Midbrain (tissue), 1 donor: ENCODE measurements around the gene HDAC4.
A peak's percentile ranks its signal among the peaks of the same experiment; 100 is the strongest.

Experiments
- DNase-seq: peaks from one replicate; lab custom pipeline; 2025; lab: John Stamatoyannopoulos, UW

The HDAC4 gene

DNA sequence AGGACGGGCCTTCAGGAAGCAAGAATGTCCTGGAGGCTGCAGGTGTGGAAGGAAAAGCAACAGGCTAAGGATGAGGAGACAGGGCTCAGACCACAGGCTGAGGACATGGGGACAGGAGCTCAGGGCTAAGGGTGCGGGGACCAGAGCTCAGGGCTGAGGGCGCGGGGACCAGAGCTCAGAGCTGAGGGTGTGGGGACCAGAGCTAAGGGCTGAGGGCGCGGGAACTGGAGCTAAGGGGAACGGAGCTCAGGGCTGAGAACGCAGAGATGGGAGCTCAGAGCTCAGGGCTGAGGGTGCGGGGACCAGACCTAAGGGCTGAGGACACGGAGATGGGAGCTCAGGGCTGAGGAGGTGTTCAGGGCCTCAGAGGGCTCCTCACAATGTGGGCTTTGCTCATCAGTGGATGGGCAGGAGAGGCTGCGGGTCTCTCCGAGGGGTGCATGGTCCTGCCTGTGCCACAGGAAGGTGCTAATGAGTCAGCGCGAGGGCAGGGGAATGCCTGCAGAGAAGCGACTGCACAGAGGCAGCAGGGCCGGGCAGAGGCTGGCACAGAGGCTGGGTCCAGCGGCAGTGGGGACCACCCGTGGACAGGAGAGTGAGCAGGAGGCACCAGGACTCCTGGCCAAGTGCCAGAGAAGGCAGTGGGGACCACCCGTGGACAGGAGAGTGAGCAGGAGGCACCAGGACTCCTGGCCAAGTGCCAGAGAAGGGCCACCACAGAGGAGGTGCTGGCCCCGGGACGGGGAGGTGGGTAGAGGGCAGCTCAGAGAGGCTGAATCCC is 281.3 kb downstream of the HDAC4 start:
- DNase-seq = no peak

DNA sequence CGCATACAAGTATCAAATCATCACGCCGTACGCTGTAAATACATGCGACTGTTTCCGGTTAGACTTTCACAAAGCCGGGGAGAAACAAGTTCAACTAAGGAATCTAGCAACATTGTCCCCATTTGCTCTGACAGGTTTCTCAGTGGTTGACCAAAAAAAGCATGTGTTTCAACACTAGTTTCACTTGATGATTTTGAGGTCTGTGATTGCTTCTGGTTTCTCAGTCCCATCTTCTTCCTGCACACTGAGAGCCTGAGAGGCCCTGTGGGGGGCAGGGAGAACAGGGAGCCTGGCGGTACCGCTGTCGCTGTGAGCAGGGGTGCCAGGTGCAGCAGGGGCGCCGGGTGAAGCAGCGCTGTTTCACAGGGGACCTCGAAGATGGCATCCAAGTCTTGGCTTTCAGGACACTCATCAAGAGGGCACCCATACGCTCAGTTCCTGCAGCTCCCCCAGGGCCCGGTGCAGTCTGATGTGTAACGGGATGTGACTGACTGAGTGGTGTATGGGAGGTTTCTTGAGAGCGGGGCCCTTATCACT is 282.1 kb downstream of the HDAC4 start:
- DNase-seq = no peak

DNA sequence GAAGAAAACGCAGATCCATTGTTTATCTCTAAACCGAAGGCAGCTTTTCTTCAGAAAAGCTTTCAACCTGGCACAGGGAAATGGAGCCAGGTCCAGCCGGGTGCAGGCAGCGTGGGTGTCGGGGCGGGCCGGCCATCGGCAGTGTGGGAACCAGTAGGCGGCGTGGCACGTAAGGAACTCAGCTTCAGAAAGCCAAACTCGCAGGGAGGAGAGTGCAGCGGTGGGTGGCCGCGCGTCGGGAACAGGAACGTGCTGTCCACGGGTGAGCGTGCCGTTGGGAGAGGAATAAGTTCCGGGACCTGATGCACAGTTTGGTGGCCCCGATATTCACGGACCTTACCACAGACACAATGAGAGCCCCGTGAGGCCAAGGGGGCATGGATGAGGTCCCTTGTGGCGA is 282.6 kb downstream of the HDAC4 start:
- DNase-seq = no peak

DNA sequence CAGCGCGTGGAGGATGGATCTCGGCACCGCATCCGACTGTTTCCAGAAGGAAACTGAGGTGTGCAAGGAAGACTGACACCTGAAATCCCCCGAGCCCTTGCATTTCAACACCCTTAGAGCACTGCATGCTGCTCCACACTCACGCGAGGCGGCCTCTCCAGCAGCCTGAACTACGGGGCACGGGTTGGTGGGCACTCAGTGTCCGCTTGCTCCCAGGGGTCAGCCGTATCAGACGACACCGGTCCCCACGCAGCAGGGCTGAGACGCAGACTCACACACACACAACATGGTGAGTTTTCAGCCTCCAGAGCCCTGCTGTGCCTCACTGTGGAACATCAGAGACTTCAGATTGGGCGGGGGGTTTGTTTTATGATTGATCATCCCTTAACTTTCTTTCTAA is 283.0 kb downstream of the HDAC4 start:
- DNase-seq = no peak

GRCh38 chr2:239116456-239117246 is 284.2 kb downstream of the HDAC4 start:
- DNase-seq = no peak

DNA sequence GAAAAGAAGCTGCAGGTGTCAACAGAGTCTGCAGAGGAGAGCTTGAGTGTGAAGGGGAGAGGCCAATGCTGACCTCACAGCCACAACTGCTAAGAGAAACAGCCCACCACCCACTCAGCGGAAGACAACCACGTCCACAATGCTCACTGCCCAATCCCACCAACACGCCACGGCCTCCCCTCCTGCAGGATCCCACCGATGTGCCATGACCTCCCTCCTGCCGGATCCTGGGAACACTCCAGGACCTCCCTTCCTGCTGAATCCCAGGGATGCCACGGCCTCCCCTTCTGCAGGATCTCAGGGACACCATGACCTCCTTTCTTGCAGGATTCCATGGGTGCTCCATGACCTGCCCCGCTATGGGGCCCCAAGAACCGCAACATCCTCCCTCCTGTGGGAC is 285.2 kb downstream of the HDAC4 start:
- no peak for DNase-seq

DNA sequence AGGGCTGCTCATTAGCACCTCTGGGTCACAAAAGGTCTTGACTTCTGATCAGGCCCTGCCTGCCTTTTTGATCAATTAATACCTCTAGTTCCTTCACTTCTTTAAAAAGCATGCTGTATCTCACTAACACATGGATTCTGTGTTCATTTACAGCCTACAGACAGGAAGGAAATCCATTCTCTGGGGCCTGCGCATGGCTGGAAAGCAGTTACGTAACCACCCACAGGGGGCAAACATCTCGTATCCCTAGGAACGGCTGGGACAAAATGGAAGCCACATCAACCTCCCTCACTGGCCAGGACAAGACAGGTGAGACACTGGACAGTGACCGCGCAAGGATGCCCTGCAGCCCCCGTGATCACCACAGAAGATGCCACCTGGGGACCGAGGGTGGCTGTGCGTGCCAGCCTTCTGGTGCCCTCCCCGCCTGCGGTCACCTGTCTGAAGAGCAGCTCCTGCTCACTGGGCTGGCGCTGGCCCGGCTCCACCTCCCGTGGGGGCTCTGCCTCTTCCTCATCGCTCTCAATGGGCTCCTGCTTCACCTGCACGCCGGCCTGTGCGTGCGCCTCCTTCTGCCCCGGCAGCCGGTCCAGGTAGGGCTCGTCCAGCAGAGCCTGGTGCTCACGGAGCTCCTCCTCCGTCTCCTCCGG is 286.1 kb downstream of the HDAC4 start:
- no peak for DNase-seq

GRCh38 chr2:239114119-239114581 is 286.7 kb downstream of the HDAC4 start:
- DNase-seq = no peak

- no peak for DNase-seq
Measured at GRCh38 chr2:239113615-239114014, 287.2 kb downstream of the HDAC4 start.

- no peak for DNase-seq
Measured at GRCh38 chr2:239113171-239113570, 287.6 kb downstream of the HDAC4 start.

- DNase-seq = no peak
Measured at GRCh38 chr2:239112127-239112774, 288.6 kb downstream of the HDAC4 start.

- no peak for DNase-seq
Measured at GRCh38 chr2:239111401-239112100, 289.3 kb downstream of the HDAC4 start.

DNA sequence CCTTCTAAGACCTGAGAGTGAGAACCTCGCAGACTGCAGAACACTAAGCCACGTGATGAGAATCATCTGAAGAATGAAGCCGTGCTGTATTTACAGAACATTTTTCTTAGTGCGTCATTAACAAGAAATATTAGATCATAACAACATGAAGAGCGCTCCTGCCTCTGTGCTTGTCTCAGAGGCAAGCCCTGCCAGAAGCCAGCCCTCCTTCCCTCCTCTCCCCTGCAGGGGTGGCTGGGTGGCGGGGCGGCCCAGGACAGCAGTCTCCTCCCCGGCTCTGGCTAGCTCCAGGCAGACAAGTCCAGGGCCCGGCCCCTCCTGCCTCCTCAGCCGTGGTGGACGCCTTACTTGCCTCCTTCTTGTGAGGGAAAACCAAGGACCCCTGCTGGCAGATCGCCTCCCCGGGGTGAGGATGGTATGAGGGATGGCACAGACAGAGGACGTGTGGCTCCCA is 290.2 kb downstream of the HDAC4 start:
- no peak for DNase-seq

DNA sequence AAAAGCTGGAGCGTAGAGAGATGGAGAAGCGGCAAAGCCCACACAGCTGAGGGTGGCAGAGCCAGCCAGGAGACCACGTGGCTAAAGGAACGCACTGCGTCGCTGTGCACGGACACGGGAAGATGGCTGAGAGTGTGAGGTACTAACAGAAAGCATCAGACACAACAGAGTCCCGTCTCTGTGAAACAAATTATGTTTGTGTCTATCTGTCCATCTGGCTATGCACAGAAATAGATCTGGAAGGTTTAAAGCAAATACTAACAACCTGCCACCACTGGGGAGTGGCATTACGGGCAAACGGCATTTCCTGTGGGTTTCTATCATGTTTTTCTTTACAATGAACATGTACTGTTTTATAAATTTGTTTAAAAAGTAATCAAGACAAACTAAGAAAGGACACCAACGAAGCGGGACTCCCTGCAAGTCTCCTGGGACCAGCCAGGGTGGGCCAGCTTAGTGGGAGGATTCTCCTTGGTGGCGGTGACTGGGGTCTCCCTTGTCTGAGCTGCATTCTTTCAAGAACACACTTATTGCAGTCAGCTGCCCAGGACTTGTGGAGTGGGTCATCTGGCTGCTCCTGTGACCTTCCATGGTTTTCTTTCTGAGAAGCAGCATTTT is 290.8 kb downstream of the HDAC4 start:
- DNase-seq = no peak

- no peak for DNase-seq
Measured at GRCh38 chr2:239109041-239109927, 291.5 kb downstream of the HDAC4 start.

- no peak for DNase-seq
Measured at GRCh38 chr2:239108459-239108858, 292.4 kb downstream of the HDAC4 start.

DNA sequence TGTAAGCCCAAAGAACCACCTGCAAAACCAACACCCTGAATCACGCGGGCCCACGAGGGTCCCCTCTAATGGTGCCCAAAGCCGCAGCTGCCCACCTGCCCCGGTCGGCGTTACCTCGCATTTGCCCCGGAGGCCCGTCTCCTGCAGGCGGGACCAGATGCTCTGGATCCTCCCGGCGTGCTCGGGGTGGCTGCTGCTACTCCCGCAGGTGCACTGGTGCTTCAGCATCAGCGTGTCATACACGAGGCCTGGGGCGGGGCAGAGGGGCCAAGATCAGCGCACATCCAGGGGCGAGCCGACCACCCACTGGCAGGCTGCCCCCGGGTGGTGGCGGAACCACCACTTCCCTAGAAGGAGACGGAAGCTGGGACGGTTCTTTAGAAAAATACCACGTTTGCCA is 292.9 kb downstream of the HDAC4 start:
- DNase-seq = no peak

DNA sequence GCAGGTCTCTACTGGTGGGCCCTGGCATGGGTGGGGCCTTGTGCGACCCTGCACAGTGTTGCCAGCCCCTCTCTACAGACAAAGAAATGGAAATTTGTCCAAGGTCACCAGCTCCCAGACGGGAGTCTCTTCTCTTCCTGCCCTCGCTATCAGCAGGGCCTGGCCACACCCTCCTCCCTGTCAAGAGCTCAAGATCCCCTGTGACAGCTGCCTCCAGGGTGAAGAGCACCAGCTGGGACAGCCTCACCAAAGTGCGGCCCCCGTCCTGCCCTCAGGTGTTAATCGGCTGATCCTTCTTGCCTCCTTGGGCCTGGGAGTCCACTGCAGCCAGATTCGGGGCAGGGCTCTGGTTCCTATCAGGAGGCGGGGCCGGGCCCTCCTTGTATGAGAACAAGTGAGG is 293.9 kb downstream of the HDAC4 start:
- DNase-seq = no peak

DNA sequence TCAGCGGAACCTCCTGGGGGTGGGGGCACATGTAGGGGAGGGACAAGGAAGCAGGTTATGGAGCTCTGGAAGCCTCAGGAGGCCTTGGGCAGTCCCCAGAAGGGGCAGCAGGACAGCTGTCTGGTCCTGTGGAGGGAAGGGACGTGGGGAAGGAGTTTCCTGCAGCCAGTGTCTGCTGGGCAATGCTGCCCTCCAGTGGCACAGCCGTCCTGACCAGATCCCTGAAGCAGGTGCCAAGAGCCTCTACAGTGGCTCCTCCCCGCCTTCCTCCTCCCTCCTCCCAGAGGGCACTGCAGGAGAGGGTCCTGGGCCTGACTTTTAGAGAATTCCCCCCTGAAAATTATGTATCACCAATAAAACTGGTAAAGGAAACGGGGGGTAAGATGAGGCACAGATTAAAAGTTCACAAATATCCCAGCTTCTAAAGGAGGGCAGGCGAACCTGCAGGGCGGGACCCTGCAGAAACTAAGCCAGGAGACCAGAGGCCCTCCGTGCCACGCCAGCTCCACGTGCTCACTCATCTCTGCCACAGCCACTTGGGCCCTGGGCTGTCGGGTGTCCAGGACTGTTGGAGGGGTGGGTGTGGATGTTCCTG is 294.4 kb downstream of the HDAC4 start:
- DNase-seq = peak; percentile 89
